SU-DHL-6 (cell line): Measurements from ENCODE around the gene OR2A42.
"Not testable (repeated sequence)": the region's sequence is repeated elsewhere in the genome, so short reads cannot be mapped to it uniquely, and the experiment has no call there.

Experiments
- CTCF ChIP-seq: fragments of 200-600 bp; sonication (generic); IDR thresholded peaks from one replicate; pipeline ENCODE4 v1.5.1; 2017; ENCODE audit warnings: antibody characterized with exemption, mild to moderate bottlenecking, low read length, moderate library complexity; ENCODE audit not compliant: insufficient read depth, poor library complexity, severe bottlenecking
- EZH2phosphoT487 ChIP-seq: fragments of 200-600 bp; sonication (generic), shearing (Covaris generic); conservative IDR thresholded peaks from 2 replicates; pipeline ENCODE4 v1.6.1; 2018; ENCODE audit warnings: mild to moderate bottlenecking, antibody characterized with exemption, low read length, moderate library complexity, mixed read lengths

- TF ChIP-seq CTCF, EZH2phosphoT487: not testable (repeated sequence)
Observed at GRCh38 chr7:144183166-144183565, 56.2 kb downstream of the OR2A42 start, which contains the start of gene CTAGE4.
